ENCODE data around the gene CCDC201.

Gene CCDC201

DNA sequence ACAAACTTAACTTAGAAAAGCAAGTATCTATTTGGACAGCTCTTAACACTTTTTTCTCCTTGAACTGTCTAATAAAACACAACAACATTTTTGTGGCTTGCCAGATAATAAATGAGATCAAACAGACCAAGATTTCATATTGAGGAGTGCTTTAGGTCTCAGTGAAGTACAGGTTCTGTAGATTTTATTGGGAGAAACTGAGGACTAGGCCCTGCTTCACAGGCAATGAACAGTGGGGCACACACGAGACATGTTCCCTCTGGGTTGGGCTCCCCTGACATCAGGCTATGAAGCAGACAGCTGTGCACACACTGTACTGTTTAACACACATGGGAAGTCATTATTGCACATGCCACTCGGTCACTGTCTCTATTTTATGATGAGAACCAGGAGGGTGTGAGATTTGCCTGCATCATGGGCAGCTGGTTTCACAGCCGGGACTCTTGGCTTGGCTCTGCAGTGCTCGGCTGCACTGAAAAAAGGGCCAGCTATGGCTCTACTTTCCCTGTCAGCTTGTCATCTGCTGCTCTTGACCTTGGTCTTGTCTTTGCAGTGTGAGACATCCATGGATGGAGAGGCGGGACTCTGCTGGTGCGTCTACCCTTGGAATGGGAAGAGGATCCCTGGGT, 19.6 kb upstream of the CCDC201 start:
- DNase-seq: no peak

DNA sequence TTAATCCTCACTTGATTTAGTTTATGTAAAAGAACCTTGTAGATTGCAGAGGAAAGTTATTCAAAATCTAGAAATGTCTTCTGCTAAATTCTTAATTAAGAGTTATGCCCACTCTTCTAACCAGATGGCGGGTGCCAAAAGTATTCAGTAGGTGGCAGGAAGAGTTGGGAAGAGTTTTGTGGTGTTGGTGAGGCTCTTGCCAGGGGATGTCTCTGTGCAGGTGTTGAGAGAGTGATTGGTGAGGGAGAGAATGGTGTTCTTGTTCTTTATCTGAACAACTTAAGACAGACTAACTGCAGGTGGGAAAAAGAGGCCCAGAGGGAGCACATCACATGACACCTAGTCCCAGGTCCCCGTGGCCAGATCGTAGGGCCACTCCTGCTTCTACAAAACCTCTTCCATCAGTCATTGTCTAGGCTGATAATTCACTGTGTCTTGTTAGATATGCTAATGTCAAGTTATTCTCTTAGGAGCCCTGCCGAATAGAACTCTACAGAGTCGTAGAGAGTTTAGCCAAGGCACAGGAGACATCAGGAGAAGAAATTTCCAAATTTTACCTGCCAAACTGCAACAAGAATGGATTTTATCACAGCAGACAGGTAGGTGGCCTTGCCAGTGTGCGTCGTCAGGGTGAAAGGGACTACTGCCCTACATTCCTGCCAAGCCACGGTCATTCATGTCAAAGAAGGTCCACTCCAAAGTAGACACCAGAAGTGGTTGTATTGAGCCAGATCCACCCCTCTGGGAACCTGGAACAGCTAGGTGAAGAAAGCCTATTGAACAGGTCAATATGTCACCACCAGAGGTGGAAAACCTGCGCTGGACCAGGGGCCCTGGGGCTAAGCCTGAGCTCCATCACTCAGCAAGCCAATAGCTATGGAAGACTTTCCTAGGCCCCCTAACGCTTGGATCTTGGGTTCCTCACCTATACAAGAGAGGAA, 18.9 kb upstream of the CCDC201 start:
- no peak for DNase-seq

DNA sequence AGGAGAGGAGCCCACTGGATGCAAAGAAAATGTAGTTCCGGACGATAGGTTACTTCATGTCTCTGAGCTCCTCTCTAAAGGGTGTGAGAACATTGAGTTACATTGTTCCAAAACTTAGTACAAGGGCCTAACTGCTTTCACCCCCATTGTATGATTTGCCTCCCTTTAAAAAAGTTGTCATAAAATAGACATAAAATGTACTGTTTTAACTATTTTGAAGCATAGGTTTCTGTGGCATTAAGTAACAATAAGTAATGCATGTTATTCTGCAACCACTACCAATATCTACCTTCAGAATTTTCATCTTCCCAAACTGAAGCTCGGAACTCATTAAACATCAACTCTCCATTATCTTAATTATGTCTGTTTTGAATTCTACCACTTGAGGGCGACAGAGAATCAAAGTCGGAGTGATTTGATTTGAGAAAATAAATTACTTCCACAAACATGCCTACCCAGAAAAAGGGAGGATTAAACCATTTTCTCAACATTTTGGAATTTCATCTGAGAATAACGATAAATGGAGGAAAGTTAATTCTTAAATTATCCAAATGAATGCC, 18.1 kb upstream of the CCDC201 start:
- DNase-seq: peak; percentile 44

DNA sequence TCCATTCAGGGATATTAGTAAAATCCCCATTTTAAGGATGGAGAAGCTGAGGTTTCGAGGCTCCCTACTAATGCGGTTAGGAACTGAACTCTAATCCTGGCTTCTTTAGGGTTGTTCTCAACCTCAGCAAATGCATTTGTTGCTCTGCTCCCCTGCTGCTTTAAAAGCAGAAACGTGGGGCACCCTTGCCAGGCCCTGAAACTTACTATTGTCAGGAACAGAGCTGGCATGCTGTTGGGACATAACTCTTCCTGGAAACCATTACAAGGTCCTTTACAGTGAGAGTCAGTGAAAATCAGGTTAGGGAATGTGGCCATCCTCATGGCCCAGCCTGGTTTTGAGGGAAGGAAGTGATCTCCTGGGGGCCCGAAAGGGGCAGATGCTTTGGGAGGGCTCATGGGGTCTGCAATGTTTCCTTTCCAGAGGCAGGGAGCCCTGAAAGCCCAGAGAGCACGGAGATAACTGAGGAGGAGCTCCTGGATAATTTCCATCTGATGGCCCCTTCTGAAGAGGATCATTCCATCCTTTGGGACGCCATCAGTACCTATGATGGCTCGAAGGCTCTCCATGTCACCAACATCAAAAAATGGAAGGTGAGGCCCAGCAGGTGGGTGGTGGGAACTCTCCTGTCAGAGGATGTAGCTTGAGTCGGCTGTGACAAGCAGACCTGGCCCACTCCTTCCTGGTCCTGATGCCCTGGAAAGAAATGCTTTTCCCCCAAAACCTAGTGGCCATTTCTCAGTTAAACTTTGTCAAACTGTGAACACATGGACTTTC, 17.4 kb upstream of the CCDC201 start:
- DNase-seq: no peak

DNA sequence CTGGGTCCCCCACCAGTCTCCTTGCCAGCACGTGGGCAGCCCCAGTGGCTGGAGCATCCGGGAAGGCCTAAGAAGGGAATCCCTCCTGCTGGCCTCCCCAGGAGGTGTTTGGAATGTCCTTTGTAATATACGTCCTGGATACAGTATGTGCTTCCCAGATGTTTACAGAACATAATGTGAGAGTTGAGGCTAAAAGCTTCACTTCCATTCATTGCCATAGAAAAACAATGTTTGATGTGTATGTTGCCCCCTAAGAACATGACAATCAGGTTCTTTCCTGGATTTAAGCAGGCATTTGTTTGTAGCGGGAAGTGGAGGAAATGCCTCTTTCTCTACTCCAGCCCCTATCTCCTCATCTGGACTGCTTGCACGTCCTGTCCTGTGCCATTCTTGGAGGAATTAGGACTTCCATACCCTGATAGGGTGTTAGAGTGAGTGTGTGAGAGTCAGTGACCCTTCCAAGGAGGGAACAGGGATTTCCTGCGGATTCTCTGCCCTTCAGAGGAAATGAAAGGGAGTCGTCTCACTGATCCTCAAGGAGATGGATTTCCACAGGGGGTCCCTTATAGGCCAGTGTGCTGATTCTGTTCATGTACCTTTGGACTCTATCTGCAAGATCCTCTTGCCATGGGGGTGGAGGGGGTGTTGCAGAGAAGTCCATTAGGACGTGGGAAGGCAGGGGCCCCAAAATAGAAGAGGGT, 16.6 kb upstream of the CCDC201 start:
- no peak for DNase-seq

DNA sequence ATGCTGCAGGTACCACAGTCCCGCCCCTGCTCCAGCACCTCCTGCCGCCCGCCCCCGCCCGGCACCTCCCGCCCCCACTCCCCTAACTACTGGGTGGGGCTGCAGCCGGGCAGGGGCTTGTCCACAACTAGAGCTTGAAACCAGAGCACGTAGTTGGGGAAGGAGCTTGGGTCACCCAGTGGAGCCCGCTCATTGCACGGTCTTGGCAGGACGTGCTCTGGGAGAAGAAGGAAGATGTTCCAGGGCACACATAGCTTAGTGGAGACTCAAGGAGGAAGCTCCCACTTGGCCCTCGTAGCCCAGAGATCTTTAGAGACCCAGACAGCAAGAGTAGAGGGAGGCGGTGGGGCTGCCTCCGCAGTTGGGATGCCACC, 16.1 kb upstream of the CCDC201 start:
- DNase-seq: no peak

DNA sequence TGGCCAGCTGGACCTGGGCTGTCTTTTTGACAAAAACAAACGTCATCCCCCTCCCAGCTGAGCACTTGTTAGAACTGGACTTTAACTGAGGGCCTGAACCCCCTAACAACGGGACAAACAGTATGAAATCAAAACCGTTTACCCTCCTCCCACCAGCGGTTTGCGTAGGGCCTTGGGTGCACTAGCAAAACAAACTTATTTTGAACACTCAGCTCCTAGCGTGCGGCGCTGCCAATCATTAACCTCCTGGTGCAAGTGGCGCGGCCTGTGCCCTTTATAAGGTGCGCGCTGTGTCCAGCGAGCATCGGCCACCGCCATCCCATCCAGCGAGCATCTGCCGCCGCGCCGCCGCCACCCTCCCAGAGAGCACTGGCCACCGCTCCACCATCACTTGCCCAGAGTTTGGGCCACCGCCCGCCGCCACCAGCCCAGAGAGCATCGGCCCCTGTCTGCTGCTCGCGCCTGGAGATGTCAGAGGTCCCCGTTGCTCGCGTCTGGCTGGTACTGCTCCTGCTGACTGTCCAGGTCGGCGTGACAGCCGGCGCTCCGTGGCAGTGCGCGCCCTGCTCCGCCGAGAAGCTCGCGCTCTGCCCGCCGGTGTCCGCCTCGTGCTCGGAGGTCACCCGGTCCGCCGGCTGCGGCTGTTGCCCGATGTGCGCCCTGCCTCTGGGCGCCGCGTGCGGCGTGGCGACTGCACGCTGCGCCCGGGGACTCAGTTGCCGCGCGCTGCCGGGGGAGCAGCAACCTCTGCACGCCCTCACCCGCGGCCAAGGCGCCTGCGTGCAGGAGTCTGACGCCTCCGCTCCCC, 15.5 kb upstream of the CCDC201 start, which contains the start of gene IGFBP1:
IGFBP1 (plus strand) TSS at position 304 of the 808 bp plus-strand sequence; CDS start at position 469, 165 bp downstream.
- no peak for DNase-seq

DNA sequence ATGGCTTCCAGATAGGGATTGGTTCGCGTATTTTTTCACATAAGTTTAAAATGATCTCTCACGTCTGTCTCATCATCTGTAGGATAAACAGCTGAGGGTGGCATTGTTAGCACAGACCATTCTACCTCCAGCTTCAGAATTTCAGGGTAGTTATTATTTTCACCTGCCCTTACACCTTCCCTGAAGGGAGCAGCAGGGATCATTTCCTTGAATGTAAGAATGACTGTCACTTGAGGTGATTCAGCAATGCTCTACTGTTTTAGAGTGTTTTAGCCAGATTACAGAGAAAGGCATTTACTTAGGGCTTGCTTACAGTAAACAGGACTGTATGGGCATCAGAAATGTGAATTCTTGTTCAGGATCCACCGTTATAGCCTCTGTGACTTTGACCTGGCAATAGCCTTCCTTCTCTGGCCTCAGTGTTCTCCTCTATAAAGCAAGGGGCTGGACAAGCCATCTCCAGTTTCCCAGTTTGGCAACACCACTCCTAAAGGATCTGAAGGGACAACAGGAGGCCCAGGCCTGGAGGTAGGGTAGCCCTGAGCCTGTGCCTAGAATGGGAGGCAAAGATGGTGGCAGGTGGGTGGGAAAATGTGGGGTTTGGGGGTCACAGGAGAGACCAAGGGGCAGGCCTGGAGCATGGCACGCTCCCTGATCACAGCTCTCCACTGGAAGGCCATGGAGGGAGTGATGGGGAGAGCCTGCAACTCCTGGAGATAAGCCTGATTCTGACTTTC, 14.2 kb upstream of the CCDC201 start:
- DNase-seq: no peak

DNA sequence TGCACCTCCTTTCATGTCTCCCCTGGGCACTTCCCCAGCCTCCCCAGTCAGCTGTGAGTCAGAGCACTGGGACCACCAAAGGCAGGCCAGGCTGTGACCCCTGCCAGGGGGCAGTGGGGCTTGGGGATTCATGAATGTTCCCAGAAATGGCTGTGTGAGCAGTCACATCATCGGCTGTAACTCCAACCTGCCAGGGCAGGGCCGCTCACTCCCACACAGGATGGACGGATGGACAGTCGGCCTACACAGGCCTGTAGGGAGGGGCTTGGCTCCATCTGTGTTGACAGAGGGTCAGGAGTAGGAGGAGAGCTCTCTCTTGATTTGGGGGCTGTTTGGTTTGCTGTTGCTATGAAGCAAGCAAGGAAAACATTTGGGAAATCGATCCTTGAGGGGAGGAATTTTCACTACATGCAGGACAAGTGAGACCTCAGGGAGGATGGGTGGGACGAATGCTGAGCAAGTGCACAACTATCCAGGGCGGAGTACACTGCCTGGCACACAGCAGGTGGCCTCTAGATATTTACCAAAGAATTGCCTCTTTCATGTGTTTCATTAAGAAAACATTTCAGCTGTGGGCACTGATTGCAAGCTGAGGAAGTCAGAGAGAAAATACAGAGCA, 12.5 kb upstream of the CCDC201 start:
- no peak for DNase-seq

DNA sequence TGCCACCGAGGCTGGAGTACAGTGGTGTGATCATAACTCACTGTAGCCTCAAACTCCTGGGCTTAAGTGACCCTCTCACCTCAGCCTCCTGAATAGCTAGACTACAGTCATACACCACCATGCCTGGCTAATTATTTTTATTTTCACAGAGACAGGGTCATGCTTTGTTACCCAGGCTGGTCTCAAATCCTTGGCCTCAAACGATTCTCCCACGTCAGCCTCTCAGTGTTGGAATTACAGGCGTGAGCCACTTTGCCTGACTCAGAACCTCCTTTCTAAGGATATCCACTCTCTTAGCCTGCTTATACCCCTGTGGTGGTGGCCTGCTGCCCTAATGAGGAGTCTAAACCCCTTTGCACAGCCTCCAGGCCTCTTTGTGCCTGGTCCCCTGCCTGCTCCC, 11.3 kb upstream of the CCDC201 start:
- no peak for DNase-seq

DNA sequence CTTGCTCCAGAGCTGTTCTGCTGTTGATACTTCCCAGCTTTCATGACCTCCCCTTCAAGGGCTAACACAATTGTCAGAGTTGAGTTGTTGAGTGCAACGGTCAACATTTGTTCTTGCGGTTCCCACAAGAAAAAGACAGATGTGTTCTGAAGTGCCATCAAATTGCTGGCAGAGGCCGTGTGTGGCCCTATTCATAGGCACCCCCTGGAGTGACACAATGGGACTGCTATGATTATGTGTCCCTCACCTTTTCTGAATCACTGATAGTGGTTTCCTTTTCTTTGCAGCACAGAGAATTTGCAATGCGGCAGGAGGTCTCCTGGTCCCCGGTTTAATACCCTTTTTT, 9.6 kb upstream of the CCDC201 start:
- DNase-seq: no peak

DNA sequence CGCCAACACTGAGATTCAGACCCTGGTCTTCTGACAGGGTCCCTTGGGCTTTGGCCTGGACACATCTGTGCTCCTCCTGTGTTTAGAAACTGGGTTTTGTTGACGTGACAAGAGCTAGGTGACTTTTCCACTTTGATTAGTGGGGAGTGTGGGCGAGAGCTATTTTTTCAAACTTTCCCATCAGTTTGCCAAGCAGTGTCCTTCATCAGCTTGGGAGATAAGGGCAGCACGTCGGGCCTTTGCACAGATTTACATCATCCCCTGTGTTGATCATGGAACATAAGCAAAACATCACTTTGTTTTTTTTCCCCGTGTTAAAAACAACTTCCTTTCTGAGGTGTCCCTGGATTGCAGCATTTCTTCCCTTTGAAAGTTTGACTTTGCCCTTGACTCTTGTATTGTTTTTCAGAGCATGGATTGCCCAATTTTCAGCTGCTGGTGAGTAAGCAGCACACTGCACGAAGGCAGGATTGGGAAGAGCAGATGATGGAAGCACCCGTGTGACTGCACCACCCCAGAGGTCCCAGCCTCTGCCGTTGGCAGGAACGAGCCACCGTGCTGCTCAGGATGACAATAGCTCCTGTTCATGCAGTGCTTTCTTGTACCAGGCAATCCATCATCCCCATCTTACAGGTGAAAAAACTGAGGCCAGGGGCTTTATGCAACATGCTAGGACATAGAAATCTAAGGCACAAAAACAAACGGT, 9.0 kb upstream of the CCDC201 start:
- no peak for DNase-seq

DNA sequence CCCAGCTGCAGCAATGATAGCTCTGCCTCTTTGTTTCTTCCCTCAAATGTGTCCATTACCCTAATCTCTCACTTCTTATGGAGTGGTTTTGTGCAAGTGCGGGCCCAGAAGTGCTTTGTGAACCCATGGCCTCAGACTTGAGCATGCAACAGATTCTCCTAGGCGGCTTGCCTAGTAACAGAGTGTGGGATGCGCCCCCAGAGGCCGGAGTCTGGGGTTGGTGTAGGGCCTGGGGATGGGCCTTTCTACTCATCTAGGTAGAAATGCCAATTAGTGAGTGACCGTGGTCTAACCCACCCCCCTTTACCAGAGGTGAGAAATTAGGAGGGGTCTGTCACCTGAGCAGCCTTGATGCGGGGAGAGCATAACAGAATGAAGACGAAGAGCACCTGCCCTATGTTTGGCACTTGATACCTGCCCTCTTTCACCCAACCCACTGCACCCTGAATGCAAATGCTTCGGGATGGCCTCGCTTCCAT, 8.4 kb upstream of the CCDC201 start:
- DNase-seq: no peak

DNA sequence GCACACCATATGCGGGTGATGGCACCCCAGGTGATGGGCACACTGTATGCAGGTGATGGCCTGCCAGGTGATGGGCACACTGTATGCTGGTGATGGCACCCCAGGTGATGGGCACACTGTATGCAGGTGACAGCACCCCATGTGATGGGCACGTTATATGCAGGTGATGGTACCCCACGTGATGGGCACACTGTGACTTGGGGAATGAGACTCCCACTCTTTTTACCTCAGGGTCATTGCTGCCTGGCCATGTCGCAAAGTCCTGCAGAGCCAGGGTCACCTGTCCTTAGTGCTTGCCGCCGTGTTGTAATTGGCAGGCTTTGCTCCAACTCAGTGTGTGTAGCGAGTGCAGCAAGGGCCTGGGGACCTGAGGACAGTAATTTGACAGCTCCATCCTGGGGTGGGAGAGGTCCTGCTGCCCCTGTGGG, 7.6 kb upstream of the CCDC201 start:
- DNase-seq: no peak

DNA sequence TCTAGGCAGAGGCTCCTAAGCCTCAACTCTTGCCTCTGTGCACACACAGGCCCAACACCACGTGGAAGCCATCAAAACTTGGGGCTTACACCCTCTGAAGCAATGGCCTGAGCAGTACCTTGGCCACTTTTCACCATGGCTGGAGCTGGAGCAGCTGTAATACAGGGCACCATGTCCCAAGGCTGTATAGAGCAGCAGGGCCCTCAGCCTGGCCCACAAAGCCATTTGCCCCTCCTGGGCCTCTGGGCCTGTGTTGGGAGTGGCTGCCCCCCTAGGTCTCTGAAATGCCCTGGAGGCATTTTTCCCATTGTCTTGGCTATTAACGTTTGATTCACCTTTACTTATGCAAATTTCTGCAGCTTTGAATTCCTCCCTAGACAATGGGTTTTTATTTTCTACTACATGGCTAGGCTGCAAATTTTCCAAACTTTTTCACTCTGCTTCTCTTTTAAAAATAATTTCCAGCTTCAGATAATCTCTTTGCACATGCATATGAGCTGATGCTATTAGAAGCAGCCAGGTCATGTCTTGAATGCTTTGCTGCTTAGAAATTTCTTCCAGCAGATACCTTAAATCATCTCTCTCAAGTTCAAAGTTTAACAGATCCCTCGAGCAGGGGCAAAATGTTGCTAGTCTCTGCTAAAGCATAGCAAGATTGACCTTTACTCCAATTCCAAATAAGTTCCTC, 5.7 kb upstream of the CCDC201 start:
- DNase-seq: no peak

DNA sequence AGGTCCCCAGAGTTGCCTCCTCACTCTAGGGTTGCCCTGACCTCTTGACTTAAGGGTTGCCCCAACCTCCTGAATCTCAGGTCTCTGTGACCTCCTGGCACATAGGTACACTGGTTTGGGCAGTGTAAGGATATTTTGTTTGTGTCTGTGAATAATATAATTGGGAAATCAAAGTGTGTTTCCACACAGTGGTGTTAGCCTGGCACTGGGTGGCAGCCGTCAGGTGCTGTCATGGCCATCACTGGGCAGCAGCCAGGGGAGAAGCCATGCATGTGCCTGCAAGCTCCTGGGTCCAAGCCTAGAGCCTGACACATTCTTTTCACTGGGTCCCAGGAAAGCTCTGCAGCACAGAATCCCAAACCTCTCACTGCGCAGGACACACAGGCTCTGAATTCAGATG, 3.6 kb upstream of the CCDC201 start:
- DNase-seq: no peak

DNA sequence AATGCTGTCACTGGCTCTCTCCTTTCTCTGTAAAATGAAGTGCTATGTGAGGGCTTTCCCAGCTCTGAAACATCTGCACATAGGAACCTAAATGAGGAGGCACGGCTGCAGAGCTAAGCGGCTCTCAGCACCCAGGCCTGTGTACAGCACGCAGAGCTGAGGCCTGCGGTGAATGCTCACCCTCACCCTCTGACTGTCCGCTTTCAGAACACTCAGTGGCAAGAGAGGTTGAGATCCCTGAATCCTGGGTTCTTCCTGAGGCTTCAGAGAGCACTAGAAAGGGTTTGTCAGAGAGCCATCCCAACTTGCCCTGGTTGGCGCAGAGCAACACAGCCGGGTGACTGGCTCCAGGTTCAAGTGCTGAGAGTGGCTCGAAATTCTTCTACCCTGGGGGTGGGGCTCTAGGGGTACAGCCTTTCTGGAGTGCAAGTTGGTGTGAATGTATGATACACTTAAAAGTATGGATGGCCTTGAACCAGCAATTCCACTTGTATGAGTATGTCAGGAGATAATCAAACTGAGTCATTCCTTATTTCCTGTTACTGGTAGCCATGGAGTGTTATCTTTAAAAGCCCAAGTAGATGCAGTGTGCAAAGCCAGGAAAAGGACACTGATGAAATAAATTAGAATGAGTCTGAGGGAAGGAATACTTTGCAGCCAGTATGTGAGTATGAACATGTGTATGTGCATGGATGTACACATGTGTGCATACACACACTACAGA, 1.7 kb upstream of the CCDC201 start:
- DNase-seq: no peak

DNA sequence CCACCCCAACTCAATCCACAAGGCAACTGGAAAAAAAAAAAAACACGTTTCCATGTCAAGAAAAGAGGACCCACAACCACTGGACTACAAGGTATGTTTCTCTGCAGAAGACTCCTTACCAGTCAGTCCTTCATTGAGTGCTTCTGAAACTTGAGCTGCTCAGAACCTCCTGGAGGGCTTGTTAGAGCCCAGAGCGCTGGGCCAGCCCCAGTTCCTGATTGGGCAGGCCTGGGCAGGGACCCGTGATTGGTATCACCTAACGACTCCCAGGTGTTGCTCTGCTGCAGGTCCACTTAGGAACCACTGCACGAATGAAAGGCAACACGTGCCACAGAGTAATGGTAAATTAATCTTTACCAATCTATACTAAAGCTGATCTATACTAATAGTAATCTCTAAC, 473 bp upstream of the CCDC201 start:
- no peak for DNase-seq
